Measurements from ENCODE around the gene ATP6V0C. TPM values are rescaled to one million over a fixed set of nuclear protein-coding genes. Genes with fewer than 3 reads are reported as not detected.

ATP6V0C gene
- total RNA-seq, 1 experiment from 2014 or later: 176 TPM

DNA sequence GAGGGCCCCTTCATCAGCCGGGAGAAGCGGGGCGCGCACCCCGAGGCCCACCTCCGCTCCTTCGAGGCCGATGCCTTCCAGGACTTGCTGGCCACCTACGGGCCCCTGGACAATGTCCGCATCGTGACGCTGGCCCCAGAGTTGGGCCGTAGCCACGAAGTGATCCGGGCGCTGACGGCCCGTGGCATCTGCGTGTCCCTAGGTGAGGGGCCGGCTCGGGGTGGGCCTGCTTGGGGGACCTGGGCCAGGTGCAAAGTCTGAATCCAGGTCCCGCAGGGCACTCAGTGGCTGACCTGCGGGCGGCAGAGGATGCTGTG is 14.0 kb downstream of the ATP6V0C start:
- no peak overlapping the region for H3K4ac ChIP-seq (ENCODE audit: low read depth, low read length)
- no peaks in the 10 kb centered on the region for H3K27me3 ChIP-seq (ENCODE audit: insufficient read depth, low read length)
- H3K4me2 ChIP-seq (ENCODE audit: insufficient read depth, insufficient read length, low read length): no peak overlapping the region
- Mint-ChIP-seq H3K9me3 (no peaks in the 10 kb centered on the region), H3K4me1 (peaks cover 4 to 12% of the 10 kb centered on the region in 2 experiments), H3K27ac (no peak overlapping the region), H3K27me3 (ENCODE audit: low read depth) (no peaks in the 10 kb centered on the region), H3K4me3 (no peak overlapping the region), H3K36me3 (ENCODE audit: insufficient read depth in 1 of 3, low read depth in 3 of 3) (peaks cover 5 to 47% (median 20%) of the 10 kb centered on the region in 3 experiments; a peak in 6 of 7 replicates)
- no peak overlapping the region for H2BK12ac ChIP-seq (ENCODE audit: insufficient read length, low read depth, low read length)
- H4K20me1 ChIP-seq (ENCODE audit: control insufficient read depth, insufficient read depth, insufficient read length): no peaks in the 10 kb centered on the region
- H3K14ac ChIP-seq (ENCODE audit: insufficient read depth, low read length): no peak overlapping the region
- TF ChIP-seq, protein P1, sequence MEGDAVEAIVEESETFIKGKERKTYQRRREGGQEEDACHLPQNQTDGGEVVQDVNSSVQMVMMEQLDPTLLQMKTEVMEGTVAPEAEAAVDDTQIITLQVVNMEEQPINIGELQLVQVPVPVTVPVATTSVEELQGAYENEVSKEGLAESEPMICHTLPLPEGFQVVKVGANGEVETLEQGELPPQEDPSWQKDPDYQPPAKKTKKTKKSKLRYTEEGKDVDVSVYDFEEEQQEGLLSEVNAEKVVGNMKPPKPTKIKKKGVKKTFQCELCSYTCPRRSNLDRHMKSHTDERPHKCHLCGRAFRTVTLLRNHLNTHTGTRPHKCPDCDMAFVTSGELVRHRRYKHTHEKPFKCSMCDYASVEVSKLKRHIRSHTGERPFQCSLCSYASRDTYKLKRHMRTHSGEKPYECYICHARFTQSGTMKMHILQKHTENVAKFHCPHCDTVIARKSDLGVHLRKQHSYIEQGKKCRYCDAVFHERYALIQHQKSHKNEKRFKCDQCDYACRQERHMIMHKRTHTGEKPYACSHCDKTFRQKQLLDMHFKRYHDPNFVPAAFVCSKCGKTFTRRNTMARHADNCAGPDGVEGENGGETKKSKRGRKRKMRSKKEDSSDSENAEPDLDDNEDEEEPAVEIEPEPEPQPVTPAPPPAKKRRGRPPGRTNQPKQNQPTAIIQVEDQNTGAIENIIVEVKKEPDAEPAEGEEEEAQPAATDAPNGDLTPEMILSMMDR (conservative IDR thresholded peaks at IDR 0.05): no peak
- H3K23ac ChIP-seq (ENCODE audit: insufficient read length, low read depth, low read length): no peak overlapping the region
- no peak overlapping the region for H4K91ac ChIP-seq (ENCODE audit: insufficient read length, low read depth, low read length)
- H3K9ac ChIP-seq (ENCODE audit: extremely low read depth, insufficient read length, low read length): no peak overlapping the region
- no peak overlapping the region for H2AK5ac ChIP-seq (ENCODE audit: insufficient read length, low read length)
- H2BK5ac ChIP-seq (ENCODE audit: insufficient read length, low read length): no peak overlapping the region
- no peak for DNase-seq
- H3K18ac ChIP-seq (ENCODE audit: insufficient read length, low read depth, low read length): no peak overlapping the region
- H3K27ac ChIP-seq (ENCODE audit: insufficient read length, low read depth, low read length): no peak overlapping the region
- H2BK15ac ChIP-seq (ENCODE audit: low read depth, low read length): no peak overlapping the region
- no peak overlapping the region for H3T11ph ChIP-seq (ENCODE audit: low read length)
- H3K9me3 ChIP-seq (ENCODE audit: control insufficient read depth, low read depth, low read length): no peaks in the 10 kb centered on the region
- peaks cover 8% of the 10 kb centered on the region for H3K23me2 ChIP-seq (ENCODE audit: insufficient read length, low read depth, low read length, poor library complexity, severe bottlenecking)
- no peaks in the 10 kb centered on the region for H3K79me2 ChIP-seq (ENCODE audit: insufficient read depth, low read length)
- H2AFZ ChIP-seq (ENCODE audit: low read length): no peak overlapping the region
- no peak overlapping the region for H4K5ac ChIP-seq (ENCODE audit: insufficient read length, low read depth, low read length)
- no peak overlapping the region for H2BK20ac ChIP-seq (ENCODE audit: low read depth, low read length, poor library complexity, severe bottlenecking)
- no peaks in the 10 kb centered on the region for H3K4me1 ChIP-seq (ENCODE audit: insufficient read depth, low read length)
- no peak overlapping the region for H3K56ac ChIP-seq (ENCODE audit: insufficient read length, low read depth, low read length)
- WGBS (ENCODE audit: extremely low coverage, insufficient read length, low lambda C conversion rate): no CpG with 5 or more reads among the region's 24 CpGs
- no peaks in the 10 kb centered on the region for H3K79me1 ChIP-seq (ENCODE audit: insufficient read depth, low read depth, low read length, poor library complexity, severe bottlenecking)
- H4K8ac ChIP-seq (replicated peaks; ENCODE audit: insufficient read length, low read depth, low read length): no peak overlapping the region
- no peak overlapping the region for H2BK120ac ChIP-seq (ENCODE audit: low read depth, low read length, poor library complexity, severe bottlenecking)
